HEK293T (cell line): ENCODE measurements around the gene CACHD1.
"Not testable (repeated sequence)": the region's sequence is repeated elsewhere in the genome, so short reads cannot be mapped to it uniquely, and the experiment has no call there.

Source experiments
- ARNT ChIP-seq: fragments of 450-650 bp; IDR thresholded peaks from 2 replicates; pipeline ENCODE4 v1.6.1; 2017; ENCODE audit warnings: mild to moderate bottlenecking
- BHLHE40 ChIP-seq: fragments of 450-650 bp; IDR thresholded peaks from 2 replicates; pipeline ENCODE4 v1.6.1; 2016; ENCODE audit warnings: mild to moderate bottlenecking, moderate library complexity, borderline replicate concordance
- ELF4 ChIP-seq: fragments of 450-650 bp; IDR thresholded peaks from 2 replicates; pipeline ENCODE4 v1.6.1; 2017; ENCODE audit warnings: antibody characterized with exemption
- FOXA1 ChIP-seq: fragments of 450-650 bp; IDR thresholded peaks from 2 replicates; pipeline ENCODE4 v1.6.1; 2016; ENCODE audit warnings: mild to moderate bottlenecking
- FOXK2 ChIP-seq: fragments of 450-650 bp; IDR thresholded peaks from 2 replicates; pipeline ENCODE4 v1.6.1; 2016; ENCODE audit warnings: mild to moderate bottlenecking
- FOXM1 ChIP-seq: fragments of 450-650 bp; IDR thresholded peaks from 2 replicates; pipeline ENCODE4 v1.6.1; 2017; ENCODE audit warnings: mild to moderate bottlenecking, borderline replicate concordance
- HDGF ChIP-seq: fragments of 450-650 bp; IDR thresholded peaks from 2 replicates; pipeline ENCODE4 v1.6.1; 2017; ENCODE audit warnings: antibody characterized with exemption, borderline replicate concordance
- NFRKB ChIP-seq: fragments of 450-650 bp; IDR thresholded peaks from 2 replicates; pipeline ENCODE4 v1.6.1; 2016; ENCODE audit warnings: mild to moderate bottlenecking, moderate library complexity
- SP1 ChIP-seq: fragments of 450-650 bp; IDR thresholded peaks from 2 replicates; pipeline ENCODE4 v1.6.1; 2017
- SUZ12 ChIP-seq: fragments of 450-650 bp; IDR thresholded peaks from 2 replicates; pipeline ENCODE4 v1.6.1; 2016; ENCODE audit warnings: mild to moderate bottlenecking
- ZNF384 ChIP-seq: fragments of 450-650 bp; IDR thresholded peaks from 2 replicates; pipeline ENCODE4 v1.6.1; 2016

- not testable (repeated sequence) for TF ChIP-seq FOXA1, SUZ12, ZNF384, FOXK2, ELF4, SP1, BHLHE40, NFRKB, HDGF, ARNT, FOXM1
These were observed 141.0 kb downstream of the CACHD1 start for GRCh38 chr1:64610950-64611349.
